Glutamatergic neuron (in vitro differentiated cells): ENCODE data around the gene TAOK2. TPM values are rescaled to one million over a fixed set of nuclear protein-coding genes. Genes with fewer than 3 reads are reported as not detected.
A peak's percentile ranks its signal among the peaks of the same experiment; 100 is the strongest.

ENCODE experiments used
- DNase-seq: peaks from one replicate; pipeline ENCODE4 v3.0.0; 2022
- H3K27ac Mint-ChIP-seq: one replicate; pipeline ENCODE4 v1.8.0; 2020; ENCODE audit warnings: mild to moderate bottlenecking, mixed read lengths, inconsistent platforms; ENCODE audit not compliant: unreplicated experiment
- H3K27me3 Mint-ChIP-seq: one replicate; pipeline ENCODE4 v1.8.0; 2020; ENCODE audit warnings: mild to moderate bottlenecking, moderate library complexity, mixed read lengths, inconsistent platforms; ENCODE audit not compliant: unreplicated experiment
- H3K36me3 Mint-ChIP-seq: one replicate; pipeline ENCODE4 v1.8.0; 2020; ENCODE audit warnings: mild to moderate bottlenecking, mixed read lengths, inconsistent platforms; ENCODE audit not compliant: unreplicated experiment
- H3K4me1 Mint-ChIP-seq: one replicate; pipeline ENCODE4 v1.8.0; 2020; ENCODE audit warnings: mild to moderate bottlenecking, low read depth, mixed read lengths, inconsistent platforms; ENCODE audit not compliant: unreplicated experiment
- H3K4me3 Mint-ChIP-seq: one replicate; pipeline ENCODE4 v1.8.0; 2020; ENCODE audit warnings: mild to moderate bottlenecking, mixed read lengths, inconsistent platforms; ENCODE audit not compliant: unreplicated experiment
- H3K9me3 Mint-ChIP-seq: one replicate; pipeline ENCODE4 v1.8.0; 2020; ENCODE audit warnings: mild to moderate bottlenecking, moderate library complexity, mixed read lengths, inconsistent platforms; ENCODE audit not compliant: unreplicated experiment
- total RNA-seq: library from RNA; stranded (reverse); fragmentation: NEBNext Ultra II Directional; extraction: Animal tissue kit (Norgen Biotek cat#: 25700); gene quantifications from one replicate; pipeline ENCODE4 v1.2.1, GENCODE V29; 2021; ENCODE audit not compliant: unreplicated experiment
- TF ChIP-seq, protein P1 (sequence below): fragments of 200-600 bp; sonication (generic); IDR thresholded peaks from one replicate; pipeline ENCODE4 v1.5.0; 2021; ENCODE audit not compliant: partially characterized antibody, unreplicated experiment

TAOK2 gene
- total RNA-seq, 1 donor from 2014 or later, result 58.5 TPM

GRCh38 chr16:29991571-29991904, 17.9 kb downstream of the TAOK2 start:
- Mint-ChIP-seq H3K4me1 (no peaks in the 10 kb centered on the region), H3K9me3 (peaks cover 4% of the 10 kb centered on the region), H3K36me3 (peaks cover 9% of the 10 kb centered on the region), H3K4me3 (no peak overlapping the region), H3K27ac (no peak overlapping the region), H3K27me3 (peaks cover 20% of the 10 kb centered on the region)
- no peak for DNase-seq
- TF ChIP-seq, protein P1, sequence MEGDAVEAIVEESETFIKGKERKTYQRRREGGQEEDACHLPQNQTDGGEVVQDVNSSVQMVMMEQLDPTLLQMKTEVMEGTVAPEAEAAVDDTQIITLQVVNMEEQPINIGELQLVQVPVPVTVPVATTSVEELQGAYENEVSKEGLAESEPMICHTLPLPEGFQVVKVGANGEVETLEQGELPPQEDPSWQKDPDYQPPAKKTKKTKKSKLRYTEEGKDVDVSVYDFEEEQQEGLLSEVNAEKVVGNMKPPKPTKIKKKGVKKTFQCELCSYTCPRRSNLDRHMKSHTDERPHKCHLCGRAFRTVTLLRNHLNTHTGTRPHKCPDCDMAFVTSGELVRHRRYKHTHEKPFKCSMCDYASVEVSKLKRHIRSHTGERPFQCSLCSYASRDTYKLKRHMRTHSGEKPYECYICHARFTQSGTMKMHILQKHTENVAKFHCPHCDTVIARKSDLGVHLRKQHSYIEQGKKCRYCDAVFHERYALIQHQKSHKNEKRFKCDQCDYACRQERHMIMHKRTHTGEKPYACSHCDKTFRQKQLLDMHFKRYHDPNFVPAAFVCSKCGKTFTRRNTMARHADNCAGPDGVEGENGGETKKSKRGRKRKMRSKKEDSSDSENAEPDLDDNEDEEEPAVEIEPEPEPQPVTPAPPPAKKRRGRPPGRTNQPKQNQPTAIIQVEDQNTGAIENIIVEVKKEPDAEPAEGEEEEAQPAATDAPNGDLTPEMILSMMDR, result no peak

- peaks cover 9% of the 10 kb centered on the region for H3K36me3 Mint-ChIP-seq
- H3K27me3 Mint-ChIP-seq, result peaks cover 17% of the 10 kb centered on the region
- no peak for DNase-seq
- TF ChIP-seq, protein P1, result no peak
- peaks cover 3% of the 10 kb centered on the region for H3K4me1 Mint-ChIP-seq
- no peak overlapping the region for H3K27ac Mint-ChIP-seq
- H3K9me3 Mint-ChIP-seq, result peaks cover 1% of the 10 kb centered on the region
- H3K4me3 Mint-ChIP-seq, result peak overlapping the region; percentile 61
Measured at GRCh38 chr16:29992344-29992967, 18.8 kb downstream of the TAOK2 start.

- Mint-ChIP-seq H3K27me3 (peaks cover 17% of the 10 kb centered on the region), H3K9me3 (peaks cover 3% of the 10 kb centered on the region), H3K4me1 (peaks cover 3% of the 10 kb centered on the region), H3K27ac (no peak overlapping the region), H3K36me3 (peaks cover 9% of the 10 kb centered on the region), H3K4me3 (no peak overlapping the region)
- no peak for DNase-seq
- TF ChIP-seq, protein P1, result no peak
Measured at GRCh38 chr16:29993191-29993902, 19.7 kb downstream of the TAOK2 start.

- DNase-seq, result no peak
- TF ChIP-seq, protein P1, result no peak
- H3K9me3 Mint-ChIP-seq, result peaks cover 3% of the 10 kb centered on the region
- H3K36me3 Mint-ChIP-seq, result peaks cover 7% of the 10 kb centered on the region
- H3K27ac Mint-ChIP-seq, result peak overlapping the region; percentile 56
- H3K4me3 Mint-ChIP-seq, result peak overlapping the region; percentile 16
- H3K4me1 Mint-ChIP-seq, result peaks cover 3% of the 10 kb centered on the region
- peaks cover 14% of the 10 kb centered on the region for H3K27me3 Mint-ChIP-seq
Measured at GRCh38 chr16:29993903-29994599, 20.4 kb downstream of the TAOK2 start.
